22Rv1 (cell line): ENCODE measurements around the gene SNRPA1.

Experiments
- H3K27ac ChIP-seq: fragments of 450-650 bp; 2 replicates; pipeline ENCODE4 v1.5.1; 2017
- ZFX ChIP-seq: fragments of 450-650 bp; IDR thresholded peaks from 2 replicates; pipeline ENCODE4 v1.6.1; 2017; ENCODE audit warnings: antibody characterized with exemption, borderline replicate concordance
- TF ChIP-seq, protein P1 (sequence below): fragments of 450-650 bp; IDR thresholded peaks from 2 replicates; pipeline ENCODE4 v1.5.1; 2017; ENCODE audit warnings: mild to moderate bottlenecking

SNRPA1 gene

GRCh38 chr15:101272584-101272983, 22.5 kb downstream of the SNRPA1 start:
- H3K27ac ChIP-seq: no peak overlapping the region
- TF ChIP-seq ZFX: no peak
- TF ChIP-seq, protein P1, sequence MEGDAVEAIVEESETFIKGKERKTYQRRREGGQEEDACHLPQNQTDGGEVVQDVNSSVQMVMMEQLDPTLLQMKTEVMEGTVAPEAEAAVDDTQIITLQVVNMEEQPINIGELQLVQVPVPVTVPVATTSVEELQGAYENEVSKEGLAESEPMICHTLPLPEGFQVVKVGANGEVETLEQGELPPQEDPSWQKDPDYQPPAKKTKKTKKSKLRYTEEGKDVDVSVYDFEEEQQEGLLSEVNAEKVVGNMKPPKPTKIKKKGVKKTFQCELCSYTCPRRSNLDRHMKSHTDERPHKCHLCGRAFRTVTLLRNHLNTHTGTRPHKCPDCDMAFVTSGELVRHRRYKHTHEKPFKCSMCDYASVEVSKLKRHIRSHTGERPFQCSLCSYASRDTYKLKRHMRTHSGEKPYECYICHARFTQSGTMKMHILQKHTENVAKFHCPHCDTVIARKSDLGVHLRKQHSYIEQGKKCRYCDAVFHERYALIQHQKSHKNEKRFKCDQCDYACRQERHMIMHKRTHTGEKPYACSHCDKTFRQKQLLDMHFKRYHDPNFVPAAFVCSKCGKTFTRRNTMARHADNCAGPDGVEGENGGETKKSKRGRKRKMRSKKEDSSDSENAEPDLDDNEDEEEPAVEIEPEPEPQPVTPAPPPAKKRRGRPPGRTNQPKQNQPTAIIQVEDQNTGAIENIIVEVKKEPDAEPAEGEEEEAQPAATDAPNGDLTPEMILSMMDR: no peak

DNA sequence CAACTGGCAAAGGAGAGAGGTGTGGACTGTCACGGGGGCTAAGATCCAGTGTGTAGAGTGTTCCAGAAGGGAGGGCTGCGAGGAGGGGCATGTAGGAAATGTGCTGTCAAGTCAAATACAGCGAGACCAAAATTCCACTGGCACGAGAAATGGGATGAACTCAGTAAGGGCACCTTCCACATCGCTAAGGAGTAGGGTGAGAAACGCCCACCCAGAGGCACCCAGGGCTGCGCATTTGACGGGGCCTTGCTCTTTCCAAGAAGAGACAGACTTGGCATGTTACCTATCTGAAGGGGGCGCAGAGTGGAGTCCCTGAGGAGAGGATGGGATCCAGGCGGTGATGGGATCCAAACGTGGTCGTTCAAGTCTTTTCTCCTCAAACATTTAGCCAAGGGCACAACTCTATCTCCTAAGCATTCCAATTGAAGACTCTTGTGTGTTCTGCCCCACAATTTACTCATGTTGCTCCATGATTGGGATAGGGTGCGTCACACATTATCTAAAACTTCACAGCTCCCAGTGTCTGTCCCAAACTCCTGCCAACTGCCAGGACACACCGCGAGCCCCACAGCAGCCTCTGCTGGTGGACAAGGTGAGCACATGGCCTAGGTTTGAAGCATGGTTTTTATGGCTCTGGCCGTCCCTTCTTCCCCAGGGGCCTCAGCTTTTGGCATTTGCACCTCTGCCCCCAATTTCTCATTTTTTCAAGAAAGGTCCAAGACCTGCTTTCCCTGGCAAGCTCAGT, 25.4 kb downstream of the SNRPA1 start:
- no peak overlapping the region for H3K27ac ChIP-seq
- no peak for TF ChIP-seq ZFX
- TF ChIP-seq, protein P1: peak; percentile 77

GRCh38 chr15:101267320-101268104, 27.5 kb downstream of the SNRPA1 start:
- H3K27ac ChIP-seq: peak overlapping the region; percentile 34
- TF ChIP-seq ZFX: no peak
- TF ChIP-seq, protein P1: no peak

DNA sequence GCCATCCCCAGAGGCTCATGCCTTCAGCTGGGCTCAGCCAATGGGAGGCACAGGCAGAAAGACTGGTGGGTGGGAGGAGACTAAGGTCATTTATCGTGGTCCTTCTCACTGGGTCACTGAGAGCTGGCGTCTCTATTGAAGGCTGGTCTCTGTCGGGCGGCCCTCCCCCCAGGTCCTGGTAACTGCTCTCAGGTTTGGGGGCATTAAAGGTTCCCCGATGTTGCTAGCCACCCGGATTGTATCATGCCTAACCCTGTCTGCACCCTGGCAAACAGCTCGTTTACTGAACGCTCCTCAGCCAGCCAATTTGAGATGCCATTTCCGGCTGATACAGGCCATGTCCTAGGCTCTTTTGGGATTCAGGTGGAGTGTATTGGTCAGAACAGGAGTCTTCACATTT, 28.3 kb downstream of the SNRPA1 start:
- TF ChIP-seq, protein P1: no peak
- TF ChIP-seq ZFX: no peak
- peak overlapping the region; percentile 34; the same call in 1 of the 2 replicates for H3K27ac ChIP-seq

GRCh38 chr15:101266034-101266433, 29.0 kb downstream of the SNRPA1 start:
- no peak overlapping the region for H3K27ac ChIP-seq
- no peak for TF ChIP-seq ZFX
- TF ChIP-seq, protein P1: no peak

- no peak overlapping the region for H3K27ac ChIP-seq
Measured at GRCh38 chr15:101264911-101265641, 30.0 kb downstream of the SNRPA1 start.

More at GRCh38 chr15:101264911-101265641, 30.0 kb downstream of the SNRPA1 start:
- TF ChIP-seq, protein P1: no peak
- TF ChIP-seq ZFX: no peak
